GM12878 (cell line): Measurements from ENCODE around the gene STAT5B. TPM values are rescaled to one million over a fixed set of nuclear protein-coding genes. Genes with fewer than 3 reads are reported as not detected.
"Not testable (repeated sequence)": the region's sequence is repeated elsewhere in the genome, so short reads cannot be mapped to it uniquely, and the experiment has no call there.

Source experiments
- ATAC-seq: fragments of 200-7000 bp; cut with Tn5 transposase; 3 replicates; pipeline ENCODE4 v1.9.1; 2020; ENCODE audit warnings: mild to moderate bottlenecking, moderate library complexity
- BruUV-seq: library from RNA; stranded (reverse); fragments of 400-500 nt; replicated peaks from 2 replicates; lab custom pipeline; 2021; lab: Mats Ljungman, UMichigan
- CTCF ChIA-PET: fragments of 300-600 bp; sonication (Branson Sonifier 250); formaldehyde crosslinking; extraction: SDS; loops from one replicate; lab custom pipeline; 2021; ENCODE audit warnings: inconsistent platforms; lab: Yijun Ruan, JAX
- POLR2A ChIA-PET: fragments of 350-600 bp; formaldehyde crosslinking; extraction: SDS; loops from one replicate; lab custom pipeline; 2021; ENCODE audit warnings: inconsistent platforms; lab: Charles Lee
- RAD21 ChIA-PET: fragments of 300-600 bp; sonication (Branson Sonifier 250); formaldehyde crosslinking; loops from one replicate; lab custom pipeline; 2023; ENCODE audit warnings: antibody characterized with exemption; ENCODE audit not compliant: unreplicated experiment; lab: Charles Lee
- SMC1A ChIA-PET: fragments of 300-600 bp; sonication (Branson Sonifier 250); formaldehyde crosslinking; loops from one replicate; lab custom pipeline; 2023; ENCODE audit not compliant: unreplicated experiment, uncharacterized antibody; lab: Charles Lee
- DNase-seq: peaks from one replicate; pipeline ENCODE4 v3.0.0-alpha.2; 2011; ENCODE audit warnings: low read depth, low spot score
- FAIRE-seq: peaks from 3 replicates; lab custom pipeline; 2011; peaks lifted over from hg19 to GRCh38; lab: Jason Lieb, UNC
- H2AFZ ChIP-seq: 2 replicates; pipeline ENCODE4 v1.6.0; 2011; ENCODE audit warnings: low read depth, low read length, control low read depth; ENCODE audit not compliant: control insufficient read depth
- H3K27ac ChIP-seq: 2 replicates; pipeline ENCODE4 v1.5.1; 2011; ENCODE audit warnings: control low read depth; ENCODE audit not compliant: control insufficient read depth, insufficient read depth
- H3K27me3 ChIP-seq, 2 experiments: replicated peaks in 1 of 2; 2 replicates each; pipeline versions ENCODE4 v1.6.0 to v1.6.1; 2011; ENCODE audit warnings: low read length in 1 of 2; ENCODE audit not compliant: control insufficient read depth in 2 of 2, insufficient read depth in 2 of 2
- H3K36me3 ChIP-seq, 2 experiments: 2 replicates each; pipeline ENCODE4 v1.5.1; 2011; ENCODE audit warnings: low read length in 1 of 2; ENCODE audit not compliant: control insufficient read depth in 2 of 2, insufficient read depth in 2 of 2
- H3K4me1 ChIP-seq: 2 replicates; pipeline ENCODE4 v1.6.1; 2011; ENCODE audit warnings: mild to moderate bottlenecking, low read length, moderate library complexity, mixed read lengths; ENCODE audit not compliant: control insufficient read depth, insufficient read depth
- H3K4me2 ChIP-seq: 2 replicates; pipeline ENCODE4 v1.6.0; 2011; ENCODE audit warnings: control low read depth; ENCODE audit not compliant: control insufficient read depth, insufficient read depth
- H3K4me3 ChIP-seq: fragments of 200-600 bp; sonication (generic); 2 replicates; pipeline ENCODE4 v1.5.1; 2016
- H3K79me2 ChIP-seq: 2 replicates; pipeline ENCODE4 v1.6.0; 2011; ENCODE audit warnings: low read length; ENCODE audit not compliant: control insufficient read depth, insufficient read depth
- H3K9ac ChIP-seq: 2 replicates; pipeline ENCODE4 v1.8.0; 2011; ENCODE audit warnings: low read length, control low read depth, mixed read lengths; ENCODE audit not compliant: control insufficient read depth, insufficient read depth
- H3K9me3 ChIP-seq: replicated peaks from 3 replicates; pipeline ENCODE4 v1.5.1; 2011; ENCODE audit warnings: mild to moderate bottlenecking, low read length; ENCODE audit not compliant: control insufficient read depth, insufficient read depth
- H4K20me1 ChIP-seq: 2 replicates; pipeline ENCODE4 v1.6.0; 2011; ENCODE audit not compliant: control insufficient read depth, insufficient read depth
- ESRRA ChIP-seq: IDR thresholded peaks from 2 replicates; pipeline ENCODE4 v1.6.1; 2012; ENCODE audit warnings: mild to moderate bottlenecking, low read length, improper control_type of control experiment
- ETV6 ChIP-seq, 2 experiments: fragments of 450-650 bp in 1 of 2; IDR thresholded peaks in 1 of 2; conservative IDR thresholded peaks in 1 of 2; 2 replicates each; pipeline ENCODE4 v1.6.1; 2014; ENCODE audit warnings: antibody characterized with exemption in 1 of 2, borderline replicate concordance in 1 of 2, low read depth in 1 of 2, mild to moderate bottlenecking in 1 of 2, moderate library complexity in 1 of 2
- FOXM1 ChIP-seq: IDR thresholded peaks from 2 replicates; pipeline ENCODE4 v1.6.1; 2012; ENCODE audit warnings: low read depth, mild to moderate bottlenecking, inconsistent platforms, low read length, moderate library complexity
- HDGF ChIP-seq: fragments of 450-650 bp; IDR thresholded peaks from 2 replicates; pipeline ENCODE4 v1.6.1; 2016; ENCODE audit warnings: antibody characterized with exemption
- NFXL1 ChIP-seq: fragments of 450-650 bp; IDR thresholded peaks from 2 replicates; pipeline ENCODE4 v1.6.1; 2017; ENCODE audit warnings: antibody characterized with exemption, mild to moderate bottlenecking, borderline replicate concordance
- SMAD1 ChIP-seq: fragments of 450-650 bp; IDR thresholded peaks from 2 replicates; pipeline ENCODE4 v1.6.1; 2018; ENCODE audit warnings: mild to moderate bottlenecking, low read depth; ENCODE audit not compliant: partially characterized antibody
- SMAD5 ChIP-seq: IDR thresholded peaks from 2 replicates; pipeline ENCODE4 v1.6.1; 2016; ENCODE audit warnings: antibody characterized with exemption, low read depth
- STAT1 ChIP-seq: fragments of 450-650 bp; conservative IDR thresholded peaks from 2 replicates; pipeline ENCODE4 v1.6.1; 2014; ENCODE audit warnings: antibody characterized with exemption, mild to moderate bottlenecking
- TCF12 ChIP-seq: IDR thresholded peaks from 2 replicates; pipeline ENCODE4 v1.6.1; 2011; ENCODE audit warnings: low read depth, mild to moderate bottlenecking, low read length
- TCF3 ChIP-seq: IDR thresholded peaks from 2 replicates; pipeline ENCODE4 v1.6.1; 2012; ENCODE audit warnings: low read depth, mild to moderate bottlenecking, low read length, borderline replicate concordance; ENCODE audit not compliant: insufficient read depth
- ZNF622 ChIP-seq: fragments of 450-650 bp; IDR thresholded peaks from 2 replicates; pipeline ENCODE4 v1.6.1; 2017; ENCODE audit warnings: mild to moderate bottlenecking, inconsistent platforms
- WGBS: methylation state at CpG from one replicate; pipeline ENCODE4 v1.1.6; 2016; ENCODE audit warnings: low lambda C conversion rate; ENCODE audit not compliant: insufficient replicate concordance, insufficient coverage; ENCODE audit errors: missing lambda C conversion rate; 5-methylcytosine and 5-hydroxymethylcytosine counted together
- in situ Hi-C: fragments of 300-500 bp; cut with MboI; formaldehyde crosslinking; loops from 9 replicates; pipeline ENCODE4 v1.14.3; 2018; ENCODE audit warnings: mixed read lengths
- intact Hi-C: fragments of 100-400 bp; cut with micrococcal nuclease; formaldehyde crosslinking; loops from one replicate; pipeline ENCODE4 v1.14.2; 2022; ENCODE audit not compliant: unreplicated experiment
- polyA plus RNA-seq, 11 experiments: library from polyadenylated mRNA; depleted of rRNA in 4 of 11; unstranded in 6 of 11; stranded (reverse) in 5 of 11; fragments of >200 nt; fragmentation: Nextera tagmentation in 4 of 11; fragmentation: Illumina TruSeq in 1 of 11; extraction: Ambion mirVana in 4 of 11; extraction: Trizol in 1 of 11; gene quantifications; 1 replicate in 1 of 11; 2 replicates in 10 of 11; pipeline versions ENCODE4 v1.2.1 to v1.2.3, GENCODE V29; 2011 to 2016; ENCODE audit warnings: inconsistent platforms in 2 of 11, missing spikeins in 2 of 11, low read depth in 1 of 11
- total RNA-seq, 4 experiments: library from RNA; depleted of rRNA in 3 of 4; stranded (reverse); fragments of >200 nt in 3 of 4; fragmentation: Illumina TruSeq in 1 of 4; extraction: Trizol in 1 of 4; gene quantifications; 2 replicates each; pipeline versions ENCODE4 v1.2.1 to v1.2.3, GENCODE V29; 2013 to 2021
- TF ChIP-seq, protein P1 (sequence below): fragments of 150-350 bp; IDR thresholded peaks from 2 replicates; pipeline ENCODE4 v1.6.1; 2014; ENCODE audit warnings: mild to moderate bottlenecking, low read depth, low read length
- TF ChIP-seq, protein P2 (sequence below): fragments of 150-350 bp; IDR thresholded peaks from 2 replicates; pipeline ENCODE4 v1.6.1; 2016; ENCODE audit warnings: low read depth, low read length

STAT5B gene
- total and polyA plus RNA-seq, 10 of the 15 experiments (the other 5 are each of a cell fraction or from before 2014, with no cell fraction given): 11.0 to 69.6 (median 46.7) TPM

DNA sequence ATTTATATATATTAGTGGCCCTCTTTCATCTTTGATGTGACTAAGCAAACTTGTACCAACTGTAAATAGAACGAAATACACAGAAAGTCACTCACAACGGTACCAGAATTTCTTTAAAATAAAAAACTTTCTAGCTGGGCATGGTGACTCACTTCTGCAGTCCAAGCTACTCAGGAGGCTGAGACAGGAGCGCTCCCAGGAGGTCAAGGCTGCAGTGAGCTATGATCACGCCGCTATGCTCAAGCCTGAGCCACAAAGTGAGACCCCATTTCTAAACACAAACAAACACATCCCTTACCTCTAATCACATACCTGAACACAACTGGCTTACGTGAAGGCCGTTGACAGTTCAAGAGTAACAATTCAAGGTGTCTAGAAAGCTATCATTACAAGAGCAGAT is 29.7 kb downstream of the STAT5B start:
- BruUV-seq: no TSS peak
- intact Hi-C loops: no loop called here
- POLR2A ChIA-PET: interaction anchor here (1.1 to 1.2 kb wide), 3 partner anchors 14 to 52 kb away, joined by 3 to 4 read pairs (median 3); partner anchors contain the start of gene GHDC

DNA sequence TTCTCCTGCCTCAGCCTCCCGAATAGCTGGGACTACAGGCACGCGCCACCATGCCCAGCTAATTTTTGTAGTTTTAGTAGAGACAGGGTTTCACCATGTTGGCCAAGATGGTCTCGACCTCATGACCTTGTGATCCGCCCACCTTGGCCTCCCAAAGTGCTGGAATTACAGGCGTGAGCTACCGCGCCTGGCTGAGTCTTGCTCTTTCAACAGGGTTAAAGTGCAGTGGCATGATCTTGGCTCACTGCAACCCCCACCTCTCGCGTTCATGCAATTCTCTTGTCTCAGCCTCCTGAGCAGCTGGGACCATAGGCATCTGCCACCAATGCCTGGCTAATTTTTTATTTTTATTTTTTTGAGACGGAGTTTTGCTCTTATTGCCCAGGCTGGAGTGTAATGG is 31.0 kb downstream of the STAT5B start:
- H3K79me2 ChIP-seq: peaks cover 27% of the 10 kb centered on the region
- SMC1A ChIA-PET, ATAC-seq, CTCF ChIA-PET, H3K27me3 ChIP-seq, H2AFZ ChIP-seq, H3K4me3 ChIP-seq, H3K9ac ChIP-seq, DNase-seq, intact Hi-C loops, in situ Hi-C loops, H4K20me1 ChIP-seq, H3K4me2 ChIP-seq, H3K36me3 ChIP-seq, H3K9me3 ChIP-seq, H3K27ac ChIP-seq, BruUV-seq, FAIRE-seq: not testable (repeated sequence)
- 98% methylated on average over 11 of the region's 11 CpGs for WGBS
- peaks cover 18% of the 10 kb centered on the region for H3K4me1 ChIP-seq
- ChIA-PET POLR2A (interaction anchor here (0.7 kb wide), 1 partner anchor 63 kb away, joined by 3 read pairs; no protein-coding TSS in a partner anchor), RAD21 (interaction anchor here (0.9 kb wide), 1 partner anchor 23 kb away, joined by 3 read pairs; no protein-coding TSS in a partner anchor)

More for the DNA sequence above, 29.7 kb downstream of the STAT5B start:
- H4K20me1 ChIP-seq: no peaks in the 10 kb centered on the region
- H3K4me1 ChIP-seq: peaks cover 27% of the 10 kb centered on the region
- 77% methylated on average over 7 of the region's 7 CpGs for WGBS
- H3K36me3 ChIP-seq: no peaks in the 10 kb centered on the region
- no peak for DNase-seq
- no peak for FAIRE-seq
- no peak overlapping the region for H2AFZ ChIP-seq
- ChIA-PET RAD21 (interaction anchor here (2.6 kb wide), 1 partner anchor 43 kb away, joined by 12 read pairs; the partner anchor contains the start of gene STAT5A), SMC1A (interaction anchor here (1.3 to 1.8 kb wide), 3 partner anchors 23 to 156 kb away, joined by 3 to 6 read pairs (median 4); no protein-coding TSS in a partner anchor), CTCF (interaction anchor here (0.6 to 6.4 kb wide), 4 partner anchors 23 to 871 kb away, joined by 3 to 50 read pairs (median 3); no protein-coding TSS in a partner anchor)
- no peak overlapping the region for H3K9ac ChIP-seq
- no peaks in the 10 kb centered on the region for H3K27me3 ChIP-seq
- ATAC-seq: no peak
- no peaks in the 10 kb centered on the region for H3K9me3 ChIP-seq
- in situ Hi-C loops: no loop called here
- H3K27ac ChIP-seq: no peak overlapping the region
- no peak overlapping the region for H3K4me2 ChIP-seq
- TF ChIP-seq TCF12 (no peak), SMAD1 (no peak), STAT1 (no peak), TCF3 (no peak), ESRRA (no peak), HDGF (no peak), ETV6 (conservative IDR thresholded peaks at IDR 0.05 in 1 of 2, IDR thresholded peaks at IDR 0.05 in 1 of 2; ENCODE audit: borderline replicate concordance in 1 of 2, low read depth in 1 of 2) (no peak), ZNF622 (no peak), FOXM1 (no peak), SMAD5 (no peak), NFXL1 (no peak)
- TF ChIP-seq, protein P1, sequence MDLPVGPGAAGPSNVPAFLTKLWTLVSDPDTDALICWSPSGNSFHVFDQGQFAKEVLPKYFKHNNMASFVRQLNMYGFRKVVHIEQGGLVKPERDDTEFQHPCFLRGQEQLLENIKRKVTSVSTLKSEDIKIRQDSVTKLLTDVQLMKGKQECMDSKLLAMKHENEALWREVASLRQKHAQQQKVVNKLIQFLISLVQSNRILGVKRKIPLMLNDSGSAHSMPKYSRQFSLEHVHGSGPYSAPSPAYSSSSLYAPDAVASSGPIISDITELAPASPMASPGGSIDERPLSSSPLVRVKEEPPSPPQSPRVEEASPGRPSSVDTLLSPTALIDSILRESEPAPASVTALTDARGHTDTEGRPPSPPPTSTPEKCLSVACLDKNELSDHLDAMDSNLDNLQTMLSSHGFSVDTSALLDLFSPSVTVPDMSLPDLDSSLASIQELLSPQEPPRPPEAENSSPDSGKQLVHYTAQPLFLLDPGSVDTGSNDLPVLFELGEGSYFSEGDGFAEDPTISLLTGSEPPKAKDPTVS: no peak
- TF ChIP-seq, protein P2, sequence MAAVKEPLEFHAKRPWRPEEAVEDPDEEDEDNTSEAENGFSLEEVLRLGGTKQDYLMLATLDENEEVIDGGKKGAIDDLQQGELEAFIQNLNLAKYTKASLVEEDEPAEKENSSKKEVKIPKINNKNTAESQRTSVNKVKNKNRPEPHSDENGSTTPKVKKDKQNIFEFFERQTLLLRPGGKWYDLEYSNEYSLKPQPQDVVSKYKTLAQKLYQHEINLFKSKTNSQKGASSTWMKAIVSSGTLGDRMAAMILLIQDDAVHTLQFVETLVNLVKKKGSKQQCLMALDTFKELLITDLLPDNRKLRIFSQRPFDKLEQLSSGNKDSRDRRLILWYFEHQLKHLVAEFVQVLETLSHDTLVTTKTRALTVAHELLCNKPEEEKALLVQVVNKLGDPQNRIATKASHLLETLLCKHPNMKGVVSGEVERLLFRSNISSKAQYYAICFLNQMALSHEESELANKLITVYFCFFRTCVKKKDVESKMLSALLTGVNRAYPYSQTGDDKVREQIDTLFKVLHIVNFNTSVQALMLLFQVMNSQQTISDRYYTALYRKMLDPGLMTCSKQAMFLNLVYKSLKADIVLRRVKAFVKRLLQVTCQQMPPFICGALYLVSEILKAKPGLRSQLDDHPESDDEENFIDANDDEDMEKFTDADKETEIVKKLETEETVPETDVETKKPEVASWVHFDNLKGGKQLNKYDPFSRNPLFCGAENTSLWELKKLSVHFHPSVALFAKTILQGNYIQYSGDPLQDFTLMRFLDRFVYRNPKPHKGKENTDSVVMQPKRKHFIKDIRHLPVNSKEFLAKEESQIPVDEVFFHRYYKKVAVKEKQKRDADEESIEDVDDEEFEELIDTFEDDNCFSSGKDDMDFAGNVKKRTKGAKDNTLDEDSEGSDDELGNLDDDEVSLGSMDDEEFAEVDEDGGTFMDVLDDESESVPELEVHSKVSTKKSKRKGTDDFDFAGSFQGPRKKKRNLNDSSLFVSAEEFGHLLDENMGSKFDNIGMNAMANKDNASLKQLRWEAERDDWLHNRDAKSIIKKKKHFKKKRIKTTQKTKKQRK: no peak
- peaks cover 27% of the 10 kb centered on the region for H3K79me2 ChIP-seq
- no peak overlapping the region for H3K4me3 ChIP-seq
